ENCODE results near the gene ATP6V0A1. TPM values are rescaled to one million over a fixed set of nuclear protein-coding genes. Genes with fewer than 3 reads are reported as not detected.

Gene ATP6V0A1
- total RNA-seq, 1 donor: 40.0 TPM

- no peak for TF ChIP-seq CTCF (IDR thresholded peaks at IDR 0.05; ENCODE audit: insufficient read depth, low read length)
- no peak overlapping the region for H3K4me3 ChIP-seq (ENCODE audit: low read depth, low read length)
- DNase-seq (ENCODE audit: low read depth): peak; percentile 69
Observed at GRCh38 chr17:42521666-42522262, 63.1 kb downstream of the ATP6V0A1 start.

GRCh38 chr17:42522263-42522790 lies 63.6 kb downstream of the ATP6V0A1 start:
- DNase-seq (ENCODE audit: low read depth): no peak
- H3K4me3 ChIP-seq (ENCODE audit: low read depth, low read length): no peak overlapping the region
- no peak for TF ChIP-seq CTCF (IDR thresholded peaks at IDR 0.05; ENCODE audit: insufficient read depth, low read length)

- no peak overlapping the region for H3K4me3 ChIP-seq (ENCODE audit: low read depth, low read length)
- no peak for TF ChIP-seq CTCF (IDR thresholded peaks at IDR 0.05; ENCODE audit: insufficient read depth, low read length)
- DNase-seq (ENCODE audit: low read depth): no peak
Observed at GRCh38 chr17:42522798-42523278, 64.2 kb downstream of the ATP6V0A1 start.

- no peak overlapping the region for H3K4me3 ChIP-seq (ENCODE audit: low read depth, low read length)
- DNase-seq (ENCODE audit: low read depth): peak; percentile 66
Observed at GRCh38 chr17:42525221-42525620, 66.5 kb downstream of the ATP6V0A1 start.

GRCh38 chr17:42526031-42526444 lies 67.4 kb downstream of the ATP6V0A1 start:
- H3K4me3 ChIP-seq (ENCODE audit: low read depth, low read length): no peak overlapping the region
- TF ChIP-seq CTCF (IDR thresholded peaks at IDR 0.05; ENCODE audit: insufficient read depth, low read length): no peak
- DNase-seq (ENCODE audit: low read depth): peak; percentile 45

More at GRCh38 chr17:42525221-42525620, 66.5 kb downstream of the ATP6V0A1 start:
- TF ChIP-seq CTCF (IDR thresholded peaks at IDR 0.05; ENCODE audit: insufficient read depth, low read length): no peak

- no peak for TF ChIP-seq CTCF (IDR thresholded peaks at IDR 0.05; ENCODE audit: insufficient read depth, low read length)
- H3K4me3 ChIP-seq (ENCODE audit: low read depth, low read length): no peak overlapping the region
- no peak for DNase-seq (ENCODE audit: low read depth)
Observed at GRCh38 chr17:42527932-42528331, 69.3 kb downstream of the ATP6V0A1 start.

Data from fibroblast of the aortic adventitia (primary cell).